SK-N-SH (cell line): ENCODE data around the gene HNRNPF. TPM values are rescaled to one million over a fixed set of nuclear protein-coding genes. Genes with fewer than 3 reads are reported as not detected.

Experiments used
- CTCF ChIA-PET: fragments of 300-600, 350-600 bp; formaldehyde crosslinking; extraction: SDS; loops from one replicate; lab custom pipeline; 2021; lab: Yijun Ruan, JAX
- POLR2A ChIA-PET: fragments of 350-600 bp; sonication (Branson Sonifier 250); formaldehyde crosslinking; extraction: SDS; loops from one replicate; lab custom pipeline; 2020; ENCODE audit warnings: antibody characterized with exemption, inconsistent platforms; lab: Yijun Ruan, JAX
- DNase-seq: peaks from one replicate; pipeline ENCODE4 v3.0.0; 2012
- H2AFZ ChIP-seq: fragments of 200-600 bp; sonication (generic); 2 replicates; pipeline ENCODE4 v1.8.1; 2016; ENCODE audit warnings: antibody characterized with exemption, mild to moderate bottlenecking, low read depth
- H3F3A ChIP-seq: fragments of 200-600 bp; sonication (generic); replicated peaks from 2 replicates; pipeline ENCODE3; 2016; ENCODE audit warnings: antibody characterized with exemption, mild to moderate bottlenecking; ENCODE audit not compliant: insufficient read depth
- H3K27ac ChIP-seq, 2 experiments: fragments of 200-500 bp in 1 of 2; fragments of 200-600 bp in 1 of 2; sonication (Bioruptor generic) in 1 of 2; sonication (generic), shearing (Covaris generic) in 1 of 2; 2 replicates each; pipeline versions ENCODE4 v1.5.1 to v1.6.1; 2014 to 2016; ENCODE audit warnings: low read depth in 2 of 2, inconsistent platforms in 1 of 2, low read length in 1 of 2, mild to moderate bottlenecking in 1 of 2, mixed read lengths in 1 of 2
- H3K27me3 ChIP-seq: fragments of 200-600 bp; sonication (generic), shearing (Covaris generic); 2 replicates; pipeline ENCODE4 v1.6.1; 2016; ENCODE audit warnings: mixed run types; ENCODE audit not compliant: insufficient read depth
- H3K36me3 ChIP-seq, 2 experiments: fragments of 200-500 bp in 1 of 2; fragments of 200-600 bp in 1 of 2; sonication (Bioruptor generic) in 1 of 2; sonication (generic) in 1 of 2; replicated peaks in 1 of 2; 2 replicates each; pipeline versions ENCODE3 to v1.5.1; 2014 to 2016; ENCODE audit warnings: low read length in 1 of 2, mild to moderate bottlenecking in 1 of 2; ENCODE audit not compliant: insufficient read depth in 2 of 2, control insufficient read depth in 1 of 2
- H3K4me1 ChIP-seq, 2 experiments: fragments of 200-500 bp in 1 of 2; fragments of 200-600 bp in 1 of 2; sonication (Bioruptor generic) in 1 of 2; sonication (generic), shearing (Covaris generic) in 1 of 2; 2 replicates each; pipeline versions ENCODE4 v1.5.1 to v1.6.1; 2014 to 2016; ENCODE audit warnings: low read depth in 1 of 2, low read length in 1 of 2, mixed run types in 1 of 2; ENCODE audit not compliant: insufficient read depth in 2 of 2, control insufficient read depth in 1 of 2
- H3K4me2 ChIP-seq: fragments of 200-600 bp; sonication (generic), shearing (Covaris generic); 2 replicates; pipeline ENCODE4 v1.6.1; 2017; ENCODE audit warnings: mixed run types
- H3K4me3 ChIP-seq, 2 experiments: fragments of 200-500 bp in 1 of 2; fragments of 200-600 bp in 1 of 2; sonication (Bioruptor generic) in 1 of 2; sonication (generic), shearing (Covaris generic) in 1 of 2; 2 replicates each; pipeline versions ENCODE4 v1.5.1 to v1.8.1; 2014 to 2016; ENCODE audit warnings: low read depth in 2 of 2, inconsistent platforms in 1 of 2, low read length in 1 of 2, mild to moderate bottlenecking in 1 of 2, mixed read lengths in 1 of 2, moderate library complexity in 1 of 2
- H3K79me2 ChIP-seq: fragments of 200-600 bp; sonication (generic); 2 replicates; pipeline ENCODE4 v1.8.1; 2017; ENCODE audit warnings: mild to moderate bottlenecking; ENCODE audit not compliant: insufficient read depth
- H3K9ac ChIP-seq: fragments of 200-600 bp; sonication (generic); 2 replicates; pipeline ENCODE4 v1.6.1; 2017; ENCODE audit warnings: mixed run types
- H3K9me2 ChIP-seq: fragments of 200-600 bp; sonication (generic); 2 replicates; pipeline ENCODE4 v1.6.1; 2017; ENCODE audit warnings: mixed run types
- H3K9me3 ChIP-seq: fragments of 200-600 bp; sonication (generic); 2 replicates; pipeline ENCODE4 v1.6.1; 2017; ENCODE audit warnings: mixed run types, mild to moderate bottlenecking, moderate library complexity
- H4K20me1 ChIP-seq: fragments of 200-600 bp; sonication (generic); 2 replicates; pipeline ENCODE4 v1.6.1; 2017; ENCODE audit warnings: mild to moderate bottlenecking, mixed run types; ENCODE audit not compliant: insufficient read depth
- CHD2 ChIP-seq: fragments of 150-350 bp; IDR thresholded peaks from 2 replicates; pipeline ENCODE4 v1.6.1; 2018; ENCODE audit warnings: low read length; ENCODE audit not compliant: partially characterized antibody
- EP300 ChIP-seq, 2 experiments: IDR thresholded peaks; 2 replicates each; pipeline versions ENCODE4 v1.4.0 to v1.6.1; 2012; ENCODE audit warnings: borderline replicate concordance in 1 of 2, low read depth in 1 of 2, low read length in 1 of 2
- FOXM1 ChIP-seq: IDR thresholded peaks from 2 replicates; pipeline ENCODE4 v1.4.0; 2012; ENCODE audit warnings: low read depth, mild to moderate bottlenecking
- GABPA ChIP-seq: IDR thresholded peaks from 2 replicates; pipeline ENCODE4 v1.4.0; 2012; ENCODE audit warnings: low read depth, mild to moderate bottlenecking
- MEF2A ChIP-seq: IDR thresholded peaks from 2 replicates; pipeline ENCODE4 v1.4.0; 2012; ENCODE audit warnings: low read depth, borderline replicate concordance
- MXI1 ChIP-seq: IDR thresholded peaks from 2 replicates; pipeline ENCODE4 v1.6.1; 2012; ENCODE audit warnings: mild to moderate bottlenecking, low read depth, low read length, improper control_type of control experiment
- NFIC ChIP-seq: IDR thresholded peaks from 2 replicates; pipeline ENCODE4 v1.4.0; 2012; ENCODE audit warnings: borderline replicate concordance
- NRF1 ChIP-seq: IDR thresholded peaks from 2 replicates; pipeline ENCODE4 v1.6.1; 2012; ENCODE audit warnings: low read depth, mild to moderate bottlenecking, low read length
- RAD21 ChIP-seq: IDR thresholded peaks from 2 replicates; pipeline ENCODE4 v1.6.1; 2012; ENCODE audit warnings: mild to moderate bottlenecking, low read length
- RCOR1 ChIP-seq: fragments of 150-350 bp; IDR thresholded peaks from 2 replicates; pipeline ENCODE4 v1.6.1; 2017; ENCODE audit warnings: antibody characterized with exemption, low read length
- SIN3A ChIP-seq: IDR thresholded peaks from 2 replicates; pipeline ENCODE4 v1.6.1; 2012; ENCODE audit warnings: low read depth, mild to moderate bottlenecking, low read length, moderate library complexity, borderline replicate concordance
- SMC3 ChIP-seq: IDR thresholded peaks from 2 replicates; pipeline ENCODE4 v1.6.1; 2012; ENCODE audit warnings: low read depth, low read length, improper control_type of control experiment
- TCF12 ChIP-seq: IDR thresholded peaks from 2 replicates; pipeline ENCODE4 v1.4.0; 2012
- YY1 ChIP-seq: IDR thresholded peaks from 2 replicates; pipeline ENCODE4 v1.4.0; 2012; ENCODE audit warnings: low read depth, mild to moderate bottlenecking
- WGBS: methylation state at CpG from one replicate; pipeline ENCODE4 v1.1.6; 2017; ENCODE audit warnings: low lambda C conversion rate; 5-methylcytosine and 5-hydroxymethylcytosine counted together
- polyA plus RNA-seq, 3 experiments: library from polyadenylated mRNA; depleted of rRNA; stranded (reverse); fragments of >200 nt; gene quantifications; 2 replicates each; pipeline ENCODE4 v1.2.3, GENCODE V29; 2012
- TF ChIP-seq, protein P1 (sequence below): fragments of 200-600 bp; sonication (generic); IDR thresholded peaks from 2 replicates; pipeline ENCODE4 v1.6.1; 2017; ENCODE audit warnings: antibody characterized with exemption, mild to moderate bottlenecking, moderate library complexity
- TF ChIP-seq, protein P2 (sequence below): IDR thresholded peaks from 2 replicates; pipeline ENCODE4; 2012
- TF ChIP-seq, protein P3 (sequence below): IDR thresholded peaks from 2 replicates; pipeline ENCODE4 v1.6.1; 2012; ENCODE audit warnings: mild to moderate bottlenecking, low read depth, low read length, moderate library complexity

Gene HNRNPF
- polyA plus RNA-seq, 1 of the 3 experiments (the other 2 are of a cell fraction): 195 TPM

DNA sequence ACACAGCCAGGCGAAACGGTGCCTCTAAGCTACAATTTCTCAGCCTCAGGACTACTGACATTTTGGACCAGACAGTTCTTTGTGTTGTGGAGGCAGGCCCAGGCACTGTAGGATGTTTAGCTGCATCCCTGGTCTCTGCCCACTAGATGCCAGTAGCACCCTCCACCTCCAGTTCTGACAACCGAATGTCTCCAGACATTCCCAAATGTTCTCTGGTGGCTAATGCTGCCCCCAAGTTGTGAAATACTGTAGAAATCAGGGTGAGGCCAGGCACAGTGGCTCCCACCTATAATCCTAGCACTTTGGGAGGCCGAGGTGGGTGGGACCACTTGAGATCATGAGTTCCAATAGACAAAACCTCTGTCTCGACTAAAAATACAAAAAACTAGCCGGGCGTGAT lies 18.2 kb downstream of the HNRNPF start:
- Histone ChIP-seq H3K79me2 (peaks cover 79% of the 10 kb centered on the region), H3K27ac (no peak overlapping the region), H3K9me3 (no peaks in the 10 kb centered on the region), H3K9me2 (no peaks in the 10 kb centered on the region), H3K27me3 (no peaks in the 10 kb centered on the region), H3K4me1 (peaks cover 5 to 12% of the 10 kb centered on the region in 2 experiments; a peak in 3 of 4 replicates), H3F3A (peaks cover 36% of the 10 kb centered on the region), H2AFZ (no peak overlapping the region), H3K36me3 (peaks cover 80 to 82% of the 10 kb centered on the region in 2 experiments), H3K9ac (no peak overlapping the region), H3K4me2 (no peak overlapping the region), H4K20me1 (peaks cover 100% of the 10 kb centered on the region), H3K4me3 (no peak overlapping the region)
- TF ChIP-seq, protein P1, sequence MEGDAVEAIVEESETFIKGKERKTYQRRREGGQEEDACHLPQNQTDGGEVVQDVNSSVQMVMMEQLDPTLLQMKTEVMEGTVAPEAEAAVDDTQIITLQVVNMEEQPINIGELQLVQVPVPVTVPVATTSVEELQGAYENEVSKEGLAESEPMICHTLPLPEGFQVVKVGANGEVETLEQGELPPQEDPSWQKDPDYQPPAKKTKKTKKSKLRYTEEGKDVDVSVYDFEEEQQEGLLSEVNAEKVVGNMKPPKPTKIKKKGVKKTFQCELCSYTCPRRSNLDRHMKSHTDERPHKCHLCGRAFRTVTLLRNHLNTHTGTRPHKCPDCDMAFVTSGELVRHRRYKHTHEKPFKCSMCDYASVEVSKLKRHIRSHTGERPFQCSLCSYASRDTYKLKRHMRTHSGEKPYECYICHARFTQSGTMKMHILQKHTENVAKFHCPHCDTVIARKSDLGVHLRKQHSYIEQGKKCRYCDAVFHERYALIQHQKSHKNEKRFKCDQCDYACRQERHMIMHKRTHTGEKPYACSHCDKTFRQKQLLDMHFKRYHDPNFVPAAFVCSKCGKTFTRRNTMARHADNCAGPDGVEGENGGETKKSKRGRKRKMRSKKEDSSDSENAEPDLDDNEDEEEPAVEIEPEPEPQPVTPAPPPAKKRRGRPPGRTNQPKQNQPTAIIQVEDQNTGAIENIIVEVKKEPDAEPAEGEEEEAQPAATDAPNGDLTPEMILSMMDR: peak; percentile 67
- TF ChIP-seq NFIC (no peak), RAD21 (peak; percentile 72), FOXM1 (no peak), GABPA (no peak), SMC3 (peak; percentile 48), TCF12 (no peak)
- ChIA-PET POLR2A (no interaction called here), CTCF (interaction anchor here (0.6 to 1.3 kb wide), 10 partner anchors 8 to 75 kb away, joined by 3 to 5 read pairs (median 3); partner anchors contain the start of gene ZNF487)
- DNase-seq: peak; percentile 49
- 82% methylated on average over 7 of the region's 7 CpGs for WGBS

GRCh38 chr10:43390333-43390732 lies 18.7 kb downstream of the HNRNPF start:
- Histone ChIP-seq H2AFZ (no peak overlapping the region), H3K9ac (no peak overlapping the region), H3F3A (peaks cover 40% of the 10 kb centered on the region), H3K4me3 (no peak overlapping the region), H3K79me2 (peaks cover 75% of the 10 kb centered on the region), H4K20me1 (peaks cover 100% of the 10 kb centered on the region), H3K9me2 (no peaks in the 10 kb centered on the region), H3K9me3 (no peaks in the 10 kb centered on the region), H3K4me1 (peaks cover 5 to 9% of the 10 kb centered on the region in 2 experiments; a peak in 3 of 4 replicates), H3K27ac (no peak overlapping the region), H3K27me3 (no peaks in the 10 kb centered on the region), H3K4me2 (no peak overlapping the region), H3K36me3 (peaks cover 84 to 85% of the 10 kb centered on the region in 2 experiments)
- DNase-seq: no peak
- ChIA-PET POLR2A (no interaction called here), CTCF (interaction anchor here (0.6 to 1.3 kb wide), 10 partner anchors 8 to 76 kb away, joined by 3 to 5 read pairs (median 3); partner anchors contain the start of gene ZNF487)
- 92% methylated on average over 5 of the region's 5 CpGs for WGBS
- TF ChIP-seq MXI1 (no peak), RCOR1 (no peak), YY1 (no peak)

DNA sequence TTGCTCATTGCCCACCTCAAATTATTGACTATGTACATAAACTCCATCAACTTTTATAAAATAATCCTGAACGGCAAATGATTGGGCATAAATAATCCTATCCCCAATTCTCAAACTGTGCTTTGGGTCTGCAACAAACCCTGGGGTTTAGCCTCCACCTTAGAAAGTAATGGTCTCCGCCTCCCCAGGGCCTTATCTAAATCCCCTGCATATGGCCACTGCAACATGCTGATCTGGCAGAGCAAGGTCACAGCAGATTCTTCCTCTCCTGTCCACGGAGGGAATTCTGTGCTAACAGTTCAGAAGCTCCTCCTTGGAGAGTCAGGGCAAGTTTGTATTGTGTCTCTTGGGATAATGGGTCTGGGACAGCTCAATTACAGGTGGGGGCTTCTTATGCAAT lies 19.1 kb downstream of the HNRNPF start:
- Histone ChIP-seq H3K9ac (no peak overlapping the region), H3K4me2 (no peak overlapping the region), H3K79me2 (peaks cover 70% of the 10 kb centered on the region), H3K4me3 (no peak overlapping the region), H3K9me3 (no peaks in the 10 kb centered on the region), H3K4me1 (peaks cover 4% of the 10 kb centered on the region in 2 experiments; a peak in 2 of 4 replicates), H4K20me1 (peaks cover 100% of the 10 kb centered on the region), H3K9me2 (no peaks in the 10 kb centered on the region), H3K36me3 (peaks cover 85 to 88% of the 10 kb centered on the region in 2 experiments), H2AFZ (no peak overlapping the region), H3K27me3 (no peaks in the 10 kb centered on the region), H3F3A (peaks cover 41% of the 10 kb centered on the region), H3K27ac (no peak overlapping the region)
- WGBS: 76% methylated on average over 3 of the region's 3 CpGs
- DNase-seq: no peak
- CTCF ChIA-PET: interaction anchor here (1.3 kb wide), 2 partner anchors 16 to 73 kb away, joined by 3 to 4 read pairs; no protein-coding TSS in a partner anchor
- POLR2A ChIA-PET: no interaction called here
- TF ChIP-seq SIN3A (no peak), NRF1 (no peak), MEF2A (no peak), CHD2 (no peak), EP300 (IDR thresholded peaks at IDR 0.05; ENCODE audit: borderline replicate concordance in 1 of 2, low read depth in 1 of 2, low read length in 1 of 2) (no peak), MXI1 (no peak)
- TF ChIP-seq, protein P2, sequence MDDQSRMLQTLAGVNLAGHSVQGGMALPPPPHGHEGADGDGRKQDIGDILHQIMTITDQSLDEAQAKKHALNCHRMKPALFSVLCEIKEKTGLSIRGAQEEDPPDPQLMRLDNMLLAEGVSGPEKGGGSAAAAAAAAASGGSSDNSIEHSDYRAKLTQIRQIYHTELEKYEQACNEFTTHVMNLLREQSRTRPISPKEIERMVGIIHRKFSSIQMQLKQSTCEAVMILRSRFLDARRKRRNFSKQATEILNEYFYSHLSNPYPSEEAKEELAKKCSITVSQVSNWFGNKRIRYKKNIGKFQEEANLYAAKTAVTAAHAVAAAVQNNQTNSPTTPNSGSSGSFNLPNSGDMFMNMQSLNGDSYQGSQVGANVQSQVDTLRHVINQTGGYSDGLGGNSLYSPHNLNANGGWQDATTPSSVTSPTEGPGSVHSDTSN: no peak
- TF ChIP-seq, protein P3, sequence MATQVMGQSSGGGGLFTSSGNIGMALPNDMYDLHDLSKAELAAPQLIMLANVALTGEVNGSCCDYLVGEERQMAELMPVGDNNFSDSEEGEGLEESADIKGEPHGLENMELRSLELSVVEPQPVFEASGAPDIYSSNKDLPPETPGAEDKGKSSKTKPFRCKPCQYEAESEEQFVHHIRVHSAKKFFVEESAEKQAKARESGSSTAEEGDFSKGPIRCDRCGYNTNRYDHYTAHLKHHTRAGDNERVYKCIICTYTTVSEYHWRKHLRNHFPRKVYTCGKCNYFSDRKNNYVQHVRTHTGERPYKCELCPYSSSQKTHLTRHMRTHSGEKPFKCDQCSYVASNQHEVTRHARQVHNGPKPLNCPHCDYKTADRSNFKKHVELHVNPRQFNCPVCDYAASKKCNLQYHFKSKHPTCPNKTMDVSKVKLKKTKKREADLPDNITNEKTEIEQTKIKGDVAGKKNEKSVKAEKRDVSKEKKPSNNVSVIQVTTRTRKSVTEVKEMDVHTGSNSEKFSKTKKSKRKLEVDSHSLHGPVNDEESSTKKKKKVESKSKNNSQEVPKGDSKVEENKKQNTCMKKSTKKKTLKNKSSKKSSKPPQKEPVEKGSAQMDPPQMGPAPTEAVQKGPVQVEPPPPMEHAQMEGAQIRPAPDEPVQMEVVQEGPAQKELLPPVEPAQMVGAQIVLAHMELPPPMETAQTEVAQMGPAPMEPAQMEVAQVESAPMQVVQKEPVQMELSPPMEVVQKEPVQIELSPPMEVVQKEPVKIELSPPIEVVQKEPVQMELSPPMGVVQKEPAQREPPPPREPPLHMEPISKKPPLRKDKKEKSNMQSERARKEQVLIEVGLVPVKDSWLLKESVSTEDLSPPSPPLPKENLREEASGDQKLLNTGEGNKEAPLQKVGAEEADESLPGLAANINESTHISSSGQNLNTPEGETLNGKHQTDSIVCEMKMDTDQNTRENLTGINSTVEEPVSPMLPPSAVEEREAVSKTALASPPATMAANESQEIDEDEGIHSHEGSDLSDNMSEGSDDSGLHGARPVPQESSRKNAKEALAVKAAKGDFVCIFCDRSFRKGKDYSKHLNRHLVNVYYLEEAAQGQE: no peak
